PFSK-1 (cell line): ENCODE results near the gene KLHL5.

ENCODE experiments used
- FOXP2 ChIP-seq: optimal IDR thresholded peaks from 2 replicates; pipeline ENCODE3; 2011; ENCODE audit warnings: borderline replicate concordance, control low read depth, inconsistent platforms; ENCODE audit not compliant: insufficient read depth; ENCODE audit errors: extremely low read length, extremely low read depth
- POLR2AphosphoS5 ChIP-seq: IDR thresholded peaks from 2 replicates; pipeline ENCODE4 v1.6.1; 2012; ENCODE audit warnings: low read depth, mild to moderate bottlenecking, control low read depth, low read length, moderate library complexity
- SIN3A ChIP-seq: IDR thresholded peaks from 2 replicates; pipeline ENCODE4 v1.6.1; 2012; ENCODE audit warnings: mild to moderate bottlenecking, low read length, moderate library complexity, borderline replicate concordance; ENCODE audit not compliant: insufficient read depth
- TAF1 ChIP-seq: IDR thresholded peaks from 2 replicates; pipeline ENCODE4 v1.6.1; 2012; ENCODE audit warnings: low read length, control low read depth, borderline replicate concordance; ENCODE audit not compliant: insufficient read depth
- TF ChIP-seq, protein P1 (sequence below), 2 experiments: IDR thresholded peaks; 2 replicates each; pipeline versions ENCODE4 v1.6.1 to v1.8.0; 2011 to 2012; ENCODE audit warnings: low read depth in 2 of 2, low read length in 2 of 2, control low read depth in 1 of 2, inconsistent platforms in 1 of 2, mild to moderate bottlenecking in 1 of 2, moderate library complexity in 1 of 2; ENCODE audit not compliant: insufficient read depth in 1 of 2

Gene KLHL5

DNA sequence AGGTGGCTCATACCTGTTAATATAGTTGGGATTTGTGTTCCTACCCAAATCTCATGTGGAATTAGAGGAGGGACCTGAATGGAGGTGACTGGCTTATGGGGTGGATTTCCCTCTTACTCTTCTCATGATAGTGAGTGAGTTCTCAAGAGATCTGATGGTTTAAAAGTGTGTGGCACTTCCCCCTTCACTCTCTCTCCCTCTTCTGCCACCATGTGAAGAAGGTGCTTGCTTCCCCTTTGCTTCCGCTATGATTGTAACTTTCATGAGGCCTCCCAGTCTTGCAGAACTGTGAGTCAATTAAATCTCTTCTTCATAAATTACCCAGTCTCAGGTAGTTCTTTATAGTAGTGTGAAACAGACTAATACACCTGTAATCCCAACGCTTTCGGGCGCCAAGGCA lies 92.0 kb downstream of the KLHL5 start:
- no peak for TF ChIP-seq POLR2AphosphoS5
- no peak for TF ChIP-seq TAF1
- no peak for TF ChIP-seq FOXP2
- TF ChIP-seq SIN3A: no peak
- TF ChIP-seq, protein P1, sequence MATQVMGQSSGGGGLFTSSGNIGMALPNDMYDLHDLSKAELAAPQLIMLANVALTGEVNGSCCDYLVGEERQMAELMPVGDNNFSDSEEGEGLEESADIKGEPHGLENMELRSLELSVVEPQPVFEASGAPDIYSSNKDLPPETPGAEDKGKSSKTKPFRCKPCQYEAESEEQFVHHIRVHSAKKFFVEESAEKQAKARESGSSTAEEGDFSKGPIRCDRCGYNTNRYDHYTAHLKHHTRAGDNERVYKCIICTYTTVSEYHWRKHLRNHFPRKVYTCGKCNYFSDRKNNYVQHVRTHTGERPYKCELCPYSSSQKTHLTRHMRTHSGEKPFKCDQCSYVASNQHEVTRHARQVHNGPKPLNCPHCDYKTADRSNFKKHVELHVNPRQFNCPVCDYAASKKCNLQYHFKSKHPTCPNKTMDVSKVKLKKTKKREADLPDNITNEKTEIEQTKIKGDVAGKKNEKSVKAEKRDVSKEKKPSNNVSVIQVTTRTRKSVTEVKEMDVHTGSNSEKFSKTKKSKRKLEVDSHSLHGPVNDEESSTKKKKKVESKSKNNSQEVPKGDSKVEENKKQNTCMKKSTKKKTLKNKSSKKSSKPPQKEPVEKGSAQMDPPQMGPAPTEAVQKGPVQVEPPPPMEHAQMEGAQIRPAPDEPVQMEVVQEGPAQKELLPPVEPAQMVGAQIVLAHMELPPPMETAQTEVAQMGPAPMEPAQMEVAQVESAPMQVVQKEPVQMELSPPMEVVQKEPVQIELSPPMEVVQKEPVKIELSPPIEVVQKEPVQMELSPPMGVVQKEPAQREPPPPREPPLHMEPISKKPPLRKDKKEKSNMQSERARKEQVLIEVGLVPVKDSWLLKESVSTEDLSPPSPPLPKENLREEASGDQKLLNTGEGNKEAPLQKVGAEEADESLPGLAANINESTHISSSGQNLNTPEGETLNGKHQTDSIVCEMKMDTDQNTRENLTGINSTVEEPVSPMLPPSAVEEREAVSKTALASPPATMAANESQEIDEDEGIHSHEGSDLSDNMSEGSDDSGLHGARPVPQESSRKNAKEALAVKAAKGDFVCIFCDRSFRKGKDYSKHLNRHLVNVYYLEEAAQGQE (IDR thresholded peaks at IDR 0.05; ENCODE audit: insufficient read depth in 1 of 2, low read depth in 2 of 2, low read length in 2 of 2): no peak

DNA sequence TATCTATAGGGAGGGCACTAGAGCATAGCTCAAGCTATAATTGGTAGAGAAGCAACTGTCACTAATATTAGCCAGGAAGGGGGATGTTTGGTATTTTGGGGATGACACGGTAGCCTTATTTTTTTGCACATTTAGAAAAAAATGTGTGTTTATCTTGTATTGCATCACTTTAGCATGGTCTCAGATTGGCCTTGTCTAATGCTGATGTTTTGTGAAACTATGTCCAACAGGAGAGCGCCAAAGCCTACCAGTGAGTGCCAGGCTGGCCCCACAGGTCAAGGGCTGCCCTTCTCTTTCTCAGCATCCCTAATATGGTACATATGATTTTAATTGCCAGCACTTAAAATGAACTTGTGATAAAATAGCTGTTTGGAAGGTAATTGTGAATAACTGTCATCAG lies 95.5 kb downstream of the KLHL5 start:
- TF ChIP-seq FOXP2 (no peak), SIN3A (no peak), POLR2AphosphoS5 (no peak), TAF1 (no peak)
- TF ChIP-seq, protein P1 (IDR thresholded peaks at IDR 0.05; ENCODE audit: insufficient read depth in 1 of 2, low read depth in 2 of 2, low read length in 2 of 2): no peak

DNA sequence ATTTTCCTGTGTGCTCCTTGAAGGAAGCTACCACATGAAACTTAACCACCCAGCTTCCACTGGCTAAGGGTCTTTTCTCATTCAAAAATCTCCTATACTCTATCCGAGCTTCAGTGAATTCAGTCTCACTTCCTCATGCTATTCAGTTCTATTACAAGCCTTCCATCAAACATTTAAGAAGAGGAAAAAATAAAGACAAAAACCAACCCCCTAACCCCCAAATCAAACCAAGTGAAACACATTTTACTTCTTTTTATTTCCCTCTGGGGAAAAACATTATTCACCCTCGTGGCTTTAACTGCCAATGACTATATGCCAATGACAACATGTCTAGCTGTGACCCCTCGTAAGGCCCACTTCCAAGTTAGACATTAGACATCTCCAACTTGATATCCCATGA lies 104.1 kb downstream of the KLHL5 start:
- TF ChIP-seq POLR2AphosphoS5 (no peak), TAF1 (no peak), SIN3A (no peak), FOXP2 (no peak)
- TF ChIP-seq, protein P1 (IDR thresholded peaks at IDR 0.05; ENCODE audit: insufficient read depth in 1 of 2, low read depth in 2 of 2, low read length in 2 of 2): no peak

DNA sequence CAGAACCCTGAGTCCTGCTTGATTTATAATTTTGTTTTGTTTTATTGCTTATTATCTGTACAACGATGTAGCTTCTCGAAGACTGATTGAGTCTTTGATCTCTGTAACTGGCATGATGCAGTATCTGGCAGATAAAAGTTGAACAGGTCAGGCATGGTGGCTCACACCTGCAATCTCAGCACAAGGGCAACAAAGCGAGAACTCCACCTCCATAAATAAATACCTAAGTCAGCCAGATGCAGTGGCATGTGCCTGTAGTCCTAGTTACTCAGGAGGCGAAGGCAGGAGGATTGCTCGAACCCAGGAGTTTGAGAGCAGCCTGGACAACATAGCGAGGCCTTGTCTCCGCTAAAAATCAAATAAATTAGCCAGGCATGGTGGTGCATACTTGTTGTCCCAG lies 104.6 kb downstream of the KLHL5 start:
- TF ChIP-seq SIN3A (no peak), FOXP2 (no peak), TAF1 (no peak), POLR2AphosphoS5 (no peak)
- TF ChIP-seq, protein P1 (IDR thresholded peaks at IDR 0.05; ENCODE audit: insufficient read depth in 1 of 2, low read depth in 2 of 2, low read length in 2 of 2): no peak

DNA sequence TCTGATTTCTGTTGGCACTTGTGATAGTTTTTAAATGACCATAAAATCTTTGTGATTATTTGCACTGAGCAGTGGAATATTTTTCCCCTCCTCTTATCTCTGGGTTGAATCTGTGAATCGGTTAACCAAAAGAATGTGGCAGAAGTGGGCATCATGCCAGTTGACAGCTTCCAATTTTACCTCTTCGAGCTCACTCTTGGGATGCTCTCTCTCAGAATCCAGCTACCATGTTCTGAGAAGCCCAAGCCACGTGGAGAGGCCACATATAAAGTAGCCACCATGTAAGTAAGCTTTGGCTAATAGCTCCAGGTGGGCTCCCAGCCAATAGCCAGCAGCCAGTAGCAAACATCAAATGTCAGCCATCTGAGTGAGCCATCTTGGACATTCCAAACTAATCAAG lies 107.4 kb downstream of the KLHL5 start:
- TF ChIP-seq FOXP2 (no peak), POLR2AphosphoS5 (no peak), SIN3A (no peak), TAF1 (no peak)
- TF ChIP-seq, protein P1 (IDR thresholded peaks at IDR 0.05; ENCODE audit: insufficient read depth in 1 of 2, low read depth in 2 of 2, low read length in 2 of 2): no peak
